ENCODE measurements around the gene A3GALT2.

The A3GALT2 gene

DNA sequence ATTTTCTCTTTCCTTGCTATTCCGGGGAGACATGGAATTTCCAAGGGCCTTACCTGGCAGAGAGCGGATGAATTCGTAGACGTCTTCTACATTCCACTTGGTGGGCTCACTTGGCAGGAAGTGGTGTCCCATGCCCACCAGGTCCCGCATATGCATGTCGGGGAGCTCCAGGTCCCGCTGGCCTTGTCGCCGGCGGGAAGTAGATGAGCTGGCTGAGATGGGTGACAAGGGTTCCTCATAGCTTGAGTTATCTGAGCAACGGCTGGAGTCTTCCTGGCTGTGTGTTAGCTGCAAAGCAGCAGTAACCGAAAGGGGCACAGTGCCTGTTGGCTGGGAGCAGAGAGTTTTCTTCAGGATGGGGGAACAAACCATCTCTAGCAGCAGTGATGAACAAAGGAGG is 7.9 kb upstream of the A3GALT2 start:
- TF ChIP-seq EZH2phosphoT487 (IDR thresholded peaks at IDR 0.05; ENCODE audit: borderline replicate concordance, low read length) (no peak), CTCF (IDR thresholded peaks at IDR 0.05; ENCODE audit: low read depth, low read length, poor library complexity, severe bottlenecking) (no peak)
- Histone ChIP-seq H3K27ac (ENCODE audit: low read depth, low read length) (no peak overlapping the region), H3K79me2 (ENCODE audit: control insufficient read depth, low read length) (peaks cover 6% of the 10 kb centered on the region), H3K36me3 (ENCODE audit: control insufficient read depth, low read length) (peaks cover 92% of the 10 kb centered on the region), H3K9me3 (ENCODE audit: control insufficient read depth, insufficient read depth, low read length) (no peaks in the 10 kb centered on the region), H3F3A (ENCODE audit: control insufficient read depth, insufficient read depth) (no peaks in the 10 kb centered on the region), H3K4me1 (ENCODE audit: control insufficient read depth, low read length) (no peaks in the 10 kb centered on the region), H3K27me3 (ENCODE audit: control insufficient read depth, low read length) (no peaks in the 10 kb centered on the region), H3K4me3 (ENCODE audit: low read length) (no peak overlapping the region), H3K4me2 (ENCODE audit: low read length) (no peak overlapping the region), H4K20me1 (ENCODE audit: control insufficient read depth, insufficient read depth, low read depth, low read length) (peaks cover 4% of the 10 kb centered on the region; the same call in 1 of the 2 replicates), H3K9me2 (replicated peaks; ENCODE audit: control insufficient read depth, low read length) (no peaks in the 10 kb centered on the region)

GRCh38 chr1:33327587-33328325 is 6.9 kb upstream of the A3GALT2 start:
- peaks cover 6% of the 10 kb centered on the region for H3K4me1 ChIP-seq (ENCODE audit: control insufficient read depth, low read length)
- no peak overlapping the region for H3K4me3 ChIP-seq (ENCODE audit: low read length)
- no peaks in the 10 kb centered on the region for H3K27me3 ChIP-seq (ENCODE audit: control insufficient read depth, low read length)
- H3K36me3 ChIP-seq (ENCODE audit: control insufficient read depth, low read length): peaks cover 91% of the 10 kb centered on the region
- H3F3A ChIP-seq (ENCODE audit: control insufficient read depth, insufficient read depth): no peaks in the 10 kb centered on the region
- no peaks in the 10 kb centered on the region for H4K20me1 ChIP-seq (ENCODE audit: control insufficient read depth, insufficient read depth, low read depth, low read length)
- no peaks in the 10 kb centered on the region for H3K9me3 ChIP-seq (ENCODE audit: control insufficient read depth, insufficient read depth, low read length)
- TF ChIP-seq CTCF (IDR thresholded peaks at IDR 0.05; ENCODE audit: low read depth, low read length, poor library complexity, severe bottlenecking) (no peak), EZH2phosphoT487 (IDR thresholded peaks at IDR 0.05; ENCODE audit: borderline replicate concordance, low read length) (no peak)
- H3K4me2 ChIP-seq (ENCODE audit: low read length): no peak overlapping the region
- no peak overlapping the region for H3K27ac ChIP-seq (ENCODE audit: low read depth, low read length)
- no peaks in the 10 kb centered on the region for H3K9me2 ChIP-seq (replicated peaks; ENCODE audit: control insufficient read depth, low read length)
- H3K79me2 ChIP-seq (ENCODE audit: control insufficient read depth, low read length): no peaks in the 10 kb centered on the region; the same call in 1 of the 2 replicates

DNA sequence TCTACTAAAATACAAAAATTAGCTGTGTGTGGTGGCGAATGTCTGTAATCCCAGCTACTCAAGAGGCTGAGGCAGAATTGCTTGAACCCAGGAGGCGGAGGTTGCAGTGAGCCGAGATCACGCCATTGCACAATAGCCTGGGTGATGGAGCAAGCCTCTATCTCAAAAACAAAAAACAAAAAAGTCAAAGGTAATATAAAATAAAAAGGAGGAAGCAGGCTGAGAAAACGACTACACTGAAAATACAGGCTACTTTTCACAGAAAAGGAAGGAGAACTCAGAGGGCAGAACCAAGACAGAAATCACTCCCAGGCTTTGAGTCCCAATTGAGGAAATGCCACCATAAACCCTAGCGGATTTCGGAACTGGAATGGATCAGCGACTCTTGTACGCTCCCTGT is 5.9 kb upstream of the A3GALT2 start:
- peaks cover 82% of the 10 kb centered on the region for H3K36me3 ChIP-seq (ENCODE audit: control insufficient read depth, low read length)

More for the DNA sequence above, 5.9 kb upstream of the A3GALT2 start:
- H3K4me1 ChIP-seq (ENCODE audit: control insufficient read depth, low read length): peaks cover 7% of the 10 kb centered on the region
- H3K4me2 ChIP-seq (ENCODE audit: low read length): no peak overlapping the region
- H3K79me2 ChIP-seq (ENCODE audit: control insufficient read depth, low read length): no peaks in the 10 kb centered on the region
- no peaks in the 10 kb centered on the region for H4K20me1 ChIP-seq (ENCODE audit: control insufficient read depth, insufficient read depth, low read depth, low read length)
- no peaks in the 10 kb centered on the region for H3K9me3 ChIP-seq (ENCODE audit: control insufficient read depth, insufficient read depth, low read length)
- no peaks in the 10 kb centered on the region for H3K9me2 ChIP-seq (replicated peaks; ENCODE audit: control insufficient read depth, low read length)
- no peak overlapping the region for H3K27ac ChIP-seq (ENCODE audit: low read depth, low read length)
- no peaks in the 10 kb centered on the region for H3K27me3 ChIP-seq (ENCODE audit: control insufficient read depth, low read length)
- H3F3A ChIP-seq (ENCODE audit: control insufficient read depth, insufficient read depth): no peaks in the 10 kb centered on the region
- TF ChIP-seq EZH2phosphoT487 (IDR thresholded peaks at IDR 0.05; ENCODE audit: borderline replicate concordance, low read length) (no peak), CTCF (IDR thresholded peaks at IDR 0.05; ENCODE audit: low read depth, low read length, poor library complexity, severe bottlenecking) (no peak)
- no peak overlapping the region for H3K4me3 ChIP-seq (ENCODE audit: low read length)
